Hepatocyte (in vitro differentiated cells): ENCODE data around the gene SLX9. TPM values are rescaled to one million over a fixed set of nuclear protein-coding genes. Genes with fewer than 3 reads are reported as not detected.

ENCODE experiments used
- DNase-seq: peaks from one replicate; pipeline ENCODE4 v3.0.0-alpha.2; 2016; ENCODE audit warnings: low spot score
- H2AFZ ChIP-seq: fragments of 200-600 bp; sonication (generic); 2 replicates; pipeline ENCODE4 v1.6.0; 2016; ENCODE audit warnings: antibody characterized with exemption, mild to moderate bottlenecking
- H3K27ac ChIP-seq: fragments of 200-600 bp; sonication (generic); 2 replicates; pipeline ENCODE4 v1.5.1; 2016; ENCODE audit warnings: mild to moderate bottlenecking
- H3K27me3 ChIP-seq: fragments of 200-600 bp; sonication (generic); 2 replicates; pipeline ENCODE4 v1.6.1; 2016
- H3K36me3 ChIP-seq: fragments of 200-600 bp; sonication (generic); replicated peaks from 2 replicates; pipeline ENCODE4 v1.5.1; 2016; ENCODE audit warnings: low read depth; ENCODE audit not compliant: insufficient read depth
- H3K4me1 ChIP-seq: fragments of 200-600 bp; sonication (generic); 2 replicates; pipeline ENCODE4 v1.5.1; 2016; ENCODE audit warnings: mild to moderate bottlenecking, moderate library complexity; ENCODE audit not compliant: insufficient read depth
- H3K4me2 ChIP-seq: fragments of 200-600 bp; sonication (generic); 2 replicates; pipeline ENCODE4 v1.6.0; 2016
- H3K4me3 ChIP-seq: fragments of 200-600 bp; sonication (generic); 2 replicates; pipeline ENCODE4 v1.5.1; 2016; ENCODE audit warnings: mild to moderate bottlenecking
- H3K79me2 ChIP-seq: fragments of 200-600 bp; sonication (generic); 2 replicates; pipeline ENCODE4 v1.6.0; 2017; ENCODE audit warnings: mild to moderate bottlenecking
- H3K9me2 ChIP-seq: fragments of 200-600 bp; sonication (generic); replicated peaks from 2 replicates; pipeline ENCODE4 v1.6.0; 2017; ENCODE audit warnings: mild to moderate bottlenecking; ENCODE audit not compliant: insufficient read depth
- H3K9me3 ChIP-seq: fragments of 200-600 bp; sonication (generic); 2 replicates; pipeline ENCODE4 v1.5.1; 2016; ENCODE audit warnings: low read depth, mild to moderate bottlenecking
- H4K20me1 ChIP-seq: fragments of 200-600 bp; sonication (generic); 2 replicates; pipeline ENCODE4 v1.6.0; 2016; ENCODE audit warnings: mild to moderate bottlenecking; ENCODE audit not compliant: insufficient read depth, poor library complexity, severe bottlenecking
- EZH2 ChIP-seq: fragments of 200-600 bp; sonication (generic); IDR thresholded peaks from 2 replicates; pipeline ENCODE4 v1.6.1; 2016; ENCODE audit warnings: antibody characterized with exemption, mild to moderate bottlenecking, borderline replicate concordance
- EZH2phosphoT487 ChIP-seq: fragments of 200-600 bp; sonication (generic); IDR thresholded peaks from one replicate; pipeline ENCODE4 v1.6.1; 2018; ENCODE audit warnings: antibody characterized with exemption, mild to moderate bottlenecking, low read depth, moderate library complexity; ENCODE audit not compliant: unreplicated experiment, severe bottlenecking
- WGBS: methylation state at CpG from one replicate; pipeline ENCODE4 v1.1.6; 2016; ENCODE audit warnings: low lambda C conversion rate; ENCODE audit errors: missing lambda C conversion rate; 5-methylcytosine and 5-hydroxymethylcytosine counted together
- polyA plus RNA-seq: library from polyadenylated mRNA; unstranded; fragments of >200 nt; fragmentation: Nextera tagmentation; extraction: Ambion mirVana; gene quantifications from 2 replicates; pipeline ENCODE4 v1.2.1, GENCODE V29; 2016
- total RNA-seq: library from RNA; depleted of rRNA; stranded (reverse); fragments of >200 nt; gene quantifications from 2 replicates; pipeline ENCODE4 v1.2.3, GENCODE V29; 2014
- TF ChIP-seq, protein P1 (sequence below): fragments of 200-600 bp; sonication (generic); IDR thresholded peaks from 2 replicates; pipeline ENCODE4 v1.5.1; 2016; ENCODE audit warnings: antibody characterized with exemption, mild to moderate bottlenecking; ENCODE audit not compliant: poor library complexity

The SLX9 gene
- total and polyA plus RNA-seq, 2 experiments from 2014 or later = 16.3 to 33.2 TPM

GRCh38 chr21:44895859-44896258 lies 44.0 kb upstream of the SLX9 start:
- Histone ChIP-seq H3K9me3 (no peaks in the 10 kb centered on the region), H3K9me2 (no peaks in the 10 kb centered on the region), H3K36me3 (no peaks in the 10 kb centered on the region), H3K79me2 (no peaks in the 10 kb centered on the region), H4K20me1 (no peaks in the 10 kb centered on the region), H3K27ac (no peak overlapping the region), H2AFZ (no peak overlapping the region), H3K27me3 (no peaks in the 10 kb centered on the region), H3K4me1 (no peaks in the 10 kb centered on the region), H3K4me2 (no peak overlapping the region), H3K4me3 (no peak overlapping the region)
- DNase-seq = no peak
- no peak for TF ChIP-seq EZH2
- no peak for TF ChIP-seq EZH2phosphoT487
- TF ChIP-seq, protein P1, sequence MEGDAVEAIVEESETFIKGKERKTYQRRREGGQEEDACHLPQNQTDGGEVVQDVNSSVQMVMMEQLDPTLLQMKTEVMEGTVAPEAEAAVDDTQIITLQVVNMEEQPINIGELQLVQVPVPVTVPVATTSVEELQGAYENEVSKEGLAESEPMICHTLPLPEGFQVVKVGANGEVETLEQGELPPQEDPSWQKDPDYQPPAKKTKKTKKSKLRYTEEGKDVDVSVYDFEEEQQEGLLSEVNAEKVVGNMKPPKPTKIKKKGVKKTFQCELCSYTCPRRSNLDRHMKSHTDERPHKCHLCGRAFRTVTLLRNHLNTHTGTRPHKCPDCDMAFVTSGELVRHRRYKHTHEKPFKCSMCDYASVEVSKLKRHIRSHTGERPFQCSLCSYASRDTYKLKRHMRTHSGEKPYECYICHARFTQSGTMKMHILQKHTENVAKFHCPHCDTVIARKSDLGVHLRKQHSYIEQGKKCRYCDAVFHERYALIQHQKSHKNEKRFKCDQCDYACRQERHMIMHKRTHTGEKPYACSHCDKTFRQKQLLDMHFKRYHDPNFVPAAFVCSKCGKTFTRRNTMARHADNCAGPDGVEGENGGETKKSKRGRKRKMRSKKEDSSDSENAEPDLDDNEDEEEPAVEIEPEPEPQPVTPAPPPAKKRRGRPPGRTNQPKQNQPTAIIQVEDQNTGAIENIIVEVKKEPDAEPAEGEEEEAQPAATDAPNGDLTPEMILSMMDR = no peak
- 91% methylated on average over 11 of the region's 11 CpGs for WGBS

DNA sequence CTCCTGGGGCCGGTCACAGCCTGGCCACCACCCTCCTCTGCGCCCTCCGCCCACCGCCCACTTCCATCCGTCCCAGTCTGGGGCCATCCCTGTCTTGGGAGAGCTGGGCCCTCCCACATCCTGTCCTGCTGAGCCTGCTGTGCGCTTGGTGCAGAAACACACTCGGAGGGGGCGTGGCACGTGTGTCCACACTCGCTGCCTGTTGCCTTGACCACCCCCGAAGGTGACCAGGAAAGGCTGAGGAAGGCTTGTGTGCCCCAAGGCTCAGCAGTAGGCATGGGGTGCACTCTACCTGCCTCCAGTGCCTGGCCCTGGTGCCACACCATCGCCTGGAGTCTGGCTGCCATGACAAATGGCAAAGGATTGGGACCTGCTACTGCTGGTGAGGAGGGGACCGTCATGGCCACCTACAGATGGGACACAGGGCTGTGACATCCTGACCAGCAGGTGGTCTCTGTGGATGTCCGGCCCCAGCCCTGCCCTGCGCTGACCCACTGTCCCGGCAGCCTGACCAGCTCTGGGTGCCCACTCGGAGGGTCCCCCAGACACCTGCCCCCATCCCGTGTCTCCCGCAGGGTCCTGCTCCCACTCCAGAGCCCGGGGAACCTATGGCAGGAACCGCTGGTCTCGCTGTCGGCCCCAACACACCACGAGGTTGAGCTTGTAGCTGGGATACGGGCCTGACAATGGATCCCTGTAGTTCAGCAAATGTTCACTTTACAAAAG lies 43.1 kb upstream of the SLX9 start:
- DNase-seq = no peak
- H3K4me3 ChIP-seq = no peak overlapping the region
- no peaks in the 10 kb centered on the region for H3K79me2 ChIP-seq
- H3K27ac ChIP-seq = no peak overlapping the region
- no peaks in the 10 kb centered on the region for H3K27me3 ChIP-seq
- H3K9me2 ChIP-seq = no peaks in the 10 kb centered on the region
- 85% methylated on average over 24 of the region's 25 CpGs for WGBS
- no peaks in the 10 kb centered on the region for H3K9me3 ChIP-seq
- H3K4me2 ChIP-seq = no peak overlapping the region
- H3K4me1 ChIP-seq = no peaks in the 10 kb centered on the region
- no peaks in the 10 kb centered on the region for H4K20me1 ChIP-seq
- H3K36me3 ChIP-seq = no peaks in the 10 kb centered on the region
- TF ChIP-seq EZH2 (no peak), EZH2phosphoT487 (no peak)
- TF ChIP-seq, protein P1 = no peak
- no peak overlapping the region for H2AFZ ChIP-seq

DNA sequence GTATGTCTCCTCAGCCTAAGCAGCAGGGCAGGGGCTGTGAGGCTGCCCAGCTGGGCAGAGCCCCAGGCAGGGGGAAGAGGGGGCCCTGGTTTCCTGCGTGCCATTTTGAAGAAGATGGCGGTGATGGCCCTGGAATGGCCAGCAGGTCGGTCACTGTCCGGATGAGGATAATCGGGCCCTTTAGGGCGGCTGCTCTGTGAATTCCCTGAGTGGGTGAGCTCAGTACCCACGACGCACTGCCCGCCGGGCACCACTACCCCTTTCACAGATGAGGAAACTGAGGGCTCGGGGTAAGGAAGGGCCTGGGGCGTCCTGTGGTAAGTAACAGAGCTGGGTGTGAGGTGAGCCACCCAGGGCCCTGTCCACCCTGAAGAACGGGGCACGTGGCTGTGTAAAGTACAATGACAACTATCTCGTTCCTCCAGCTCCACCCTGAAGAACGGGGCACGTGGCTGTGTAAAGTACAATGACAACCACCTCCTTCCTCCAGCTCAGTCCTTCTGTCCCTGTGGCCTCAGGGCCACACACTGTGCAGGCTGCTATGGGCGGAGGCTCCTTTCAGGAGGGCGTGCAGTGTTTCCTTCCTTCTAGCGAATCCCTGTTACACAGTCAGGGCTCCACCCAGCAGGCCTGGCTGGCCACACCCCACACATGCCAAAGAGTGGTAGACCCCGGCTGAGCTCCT lies 42.4 kb upstream of the SLX9 start:
- H3K9me2 ChIP-seq = no peaks in the 10 kb centered on the region
- no peaks in the 10 kb centered on the region for H4K20me1 ChIP-seq
- no peak for DNase-seq
- H3K27me3 ChIP-seq = no peaks in the 10 kb centered on the region
- H3K9me3 ChIP-seq = no peaks in the 10 kb centered on the region
- WGBS = 84% methylated on average over 21 of the region's 21 CpGs
- no peaks in the 10 kb centered on the region for H3K36me3 ChIP-seq
- H3K27ac ChIP-seq = no peak overlapping the region
- H3K4me1 ChIP-seq = no peaks in the 10 kb centered on the region
- no peak overlapping the region for H3K4me2 ChIP-seq
- H3K79me2 ChIP-seq = no peaks in the 10 kb centered on the region
- TF ChIP-seq EZH2 (no peak), EZH2phosphoT487 (no peak)
- H2AFZ ChIP-seq = no peak overlapping the region
- no peak overlapping the region for H3K4me3 ChIP-seq

DNA sequence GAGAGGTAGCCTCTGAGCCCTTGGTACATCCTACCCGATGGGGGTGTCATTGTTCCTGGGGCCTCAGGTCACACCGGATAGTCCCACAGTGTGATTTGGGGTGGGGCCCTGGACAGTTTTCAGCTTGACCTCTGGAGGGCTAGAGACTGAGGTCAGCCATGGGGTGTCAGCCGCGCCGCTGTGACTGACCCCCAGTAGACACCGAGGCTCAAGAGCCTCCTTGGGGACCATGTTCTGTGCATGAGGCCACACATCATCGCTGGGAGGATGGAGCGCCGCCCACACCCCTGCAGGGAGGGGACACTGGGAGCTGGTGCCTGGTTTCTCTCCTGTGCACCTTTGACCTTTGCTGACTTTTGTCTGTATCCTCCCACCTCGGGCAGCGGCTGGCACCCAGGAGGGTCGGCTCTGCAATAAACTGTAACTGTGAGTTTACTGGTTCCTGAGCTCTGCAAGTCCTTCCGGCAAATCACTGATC lies 41.8 kb upstream of the SLX9 start:
- Histone ChIP-seq H3K79me2 (no peaks in the 10 kb centered on the region), H4K20me1 (no peaks in the 10 kb centered on the region), H3K9me2 (no peaks in the 10 kb centered on the region), H3K27ac (no peak overlapping the region), H3K36me3 (no peaks in the 10 kb centered on the region), H3K4me1 (no peaks in the 10 kb centered on the region), H3K27me3 (no peaks in the 10 kb centered on the region), H2AFZ (no peak overlapping the region), H3K4me2 (no peak overlapping the region), H3K9me3 (no peaks in the 10 kb centered on the region), H3K4me3 (no peak overlapping the region)
- TF ChIP-seq, protein P1 = no peak
- TF ChIP-seq EZH2 = no peak
- no peak for TF ChIP-seq EZH2phosphoT487
- 80% methylated on average over 13 of the region's 13 CpGs for WGBS
- no peak for DNase-seq
